Activated CD4-positive, alpha-beta T cell treated with anti-CD3 and anti-CD28 coated beads, Interleukin-2, Interleukin-6, amounts not matched to agents 100 ng/mL and 50 ng/mL, durations not matched to agents 16 hours and 8 hours (primary cell): ENCODE data around the gene IRS1.

Source experiments
- DNase-seq: peaks from one replicate; pipeline ENCODE4 v3.0.0-alpha.2; 2020

IRS1 gene

DNA sequence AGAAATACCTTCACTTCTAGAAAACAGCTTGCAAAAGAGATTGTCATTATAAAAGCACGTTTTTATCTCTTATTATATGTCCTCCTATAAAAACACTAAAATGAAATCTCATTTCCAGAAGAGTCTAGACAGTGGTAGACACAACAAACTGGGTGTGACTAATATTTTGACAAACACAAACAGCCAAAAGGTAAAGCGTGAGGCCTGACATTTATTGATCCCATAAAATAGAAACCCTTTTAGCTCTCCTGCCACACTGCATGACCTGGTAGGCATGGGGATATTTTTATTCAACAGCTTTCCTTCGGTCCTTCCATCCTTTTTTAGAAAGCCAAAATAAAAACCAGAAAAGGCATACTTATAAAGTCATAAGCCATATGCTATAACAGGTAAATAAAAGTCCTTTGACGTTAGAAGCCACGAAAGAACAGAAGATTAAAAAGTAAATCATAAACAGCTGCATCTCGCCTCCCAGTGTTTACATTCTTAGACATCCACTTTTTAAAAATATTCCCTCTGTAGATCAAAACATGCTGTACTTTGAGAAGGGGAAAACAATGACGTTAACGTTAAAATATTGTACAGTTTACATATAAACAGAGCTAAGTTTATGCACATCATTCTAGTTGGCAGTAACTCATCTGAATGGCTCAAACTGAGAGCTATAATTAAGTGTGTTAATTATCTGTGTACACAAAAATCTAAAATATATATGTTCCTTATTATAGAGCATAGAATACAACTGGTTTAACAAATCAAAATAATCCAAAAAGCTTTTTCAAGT is 44.6 kb downstream of the IRS1 start:
- no peak for DNase-seq

DNA sequence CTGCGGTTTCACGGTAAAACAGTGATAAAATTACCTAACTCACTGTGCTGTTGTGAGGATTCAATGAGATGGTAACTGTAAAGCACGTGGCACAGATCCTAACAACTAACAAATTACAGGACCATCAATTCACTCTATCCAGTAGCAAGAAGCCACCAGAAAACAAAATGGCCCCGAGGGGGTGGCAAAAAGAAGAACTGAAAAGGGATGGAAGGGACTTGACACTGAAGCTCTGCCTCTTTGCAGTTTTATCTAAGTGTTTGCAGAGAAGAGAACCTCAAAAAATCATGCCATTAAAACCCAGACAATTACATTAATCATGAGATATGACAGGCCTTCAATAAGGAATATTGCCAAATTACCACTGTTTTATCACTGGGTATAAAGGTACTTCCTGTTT is 46.7 kb downstream of the IRS1 start:
- no peak for DNase-seq

DNA sequence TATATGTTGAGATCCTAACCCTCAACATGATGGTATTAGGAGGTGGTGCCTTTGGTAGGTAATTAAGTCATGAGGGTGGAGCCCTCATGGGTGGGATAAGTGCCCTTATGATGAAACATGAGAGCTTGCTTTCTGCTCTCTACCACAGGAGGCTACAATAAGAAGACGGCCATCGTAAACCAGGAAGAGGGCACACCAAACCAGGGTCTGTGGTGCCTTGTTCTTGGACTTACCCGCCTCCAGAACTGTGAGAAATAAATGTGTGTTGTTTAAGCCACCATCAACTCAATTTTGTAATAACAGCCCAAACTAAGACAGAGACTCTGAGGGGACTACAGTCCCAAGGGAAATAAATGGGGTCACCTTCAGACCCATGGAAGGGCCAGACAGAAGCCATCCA is 52.3 kb downstream of the IRS1 start:
- DNase-seq: no peak

DNA sequence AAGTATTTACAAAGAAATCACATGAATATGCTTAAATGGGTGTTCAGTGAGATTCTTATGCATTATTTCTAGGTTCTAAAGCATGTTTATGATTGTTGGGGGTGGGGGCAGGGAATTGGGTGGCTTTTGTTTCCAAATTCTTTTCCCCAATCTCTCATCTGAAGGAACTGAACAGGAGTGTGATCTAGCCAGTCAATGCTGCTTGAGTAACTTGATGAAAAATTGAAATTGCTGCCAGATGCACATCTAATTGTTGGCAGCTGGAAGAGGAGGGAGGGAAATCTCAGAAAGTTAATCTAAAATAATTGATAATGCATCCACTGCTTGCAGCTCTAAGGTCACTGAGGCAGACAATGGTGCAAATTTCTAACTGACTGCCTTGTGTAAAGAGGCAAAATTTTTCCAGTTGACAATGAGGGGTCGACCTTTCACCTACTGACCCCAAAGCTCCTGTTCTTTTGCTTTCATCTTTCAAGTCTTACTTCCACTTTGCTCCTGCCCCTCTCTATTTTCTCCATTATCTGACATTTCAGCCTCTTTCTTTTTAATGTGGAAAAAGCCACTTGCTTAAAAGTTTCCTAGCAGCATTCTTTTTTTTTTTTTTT is 53.3 kb downstream of the IRS1 start:
- no peak for DNase-seq

DNA sequence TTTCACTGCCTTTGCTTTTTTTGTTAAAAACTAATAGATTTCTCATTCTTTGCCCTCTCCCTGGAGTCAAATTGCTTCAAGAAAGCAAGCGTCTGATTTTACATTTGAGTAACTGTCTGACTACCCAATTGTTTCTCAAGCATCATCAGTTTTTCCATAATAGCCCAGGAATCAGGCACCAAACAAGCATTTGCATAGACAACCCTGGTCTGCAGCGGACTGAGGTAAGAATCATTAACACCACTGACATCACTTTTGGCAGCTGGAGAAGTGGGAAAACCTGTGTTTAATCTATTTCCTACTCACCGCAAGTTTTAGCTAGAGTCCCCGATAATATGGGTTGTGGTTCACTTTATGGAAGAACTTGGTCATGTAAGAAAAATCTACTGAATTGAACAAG is 55.7 kb downstream of the IRS1 start:
- DNase-seq: no peak

DNA sequence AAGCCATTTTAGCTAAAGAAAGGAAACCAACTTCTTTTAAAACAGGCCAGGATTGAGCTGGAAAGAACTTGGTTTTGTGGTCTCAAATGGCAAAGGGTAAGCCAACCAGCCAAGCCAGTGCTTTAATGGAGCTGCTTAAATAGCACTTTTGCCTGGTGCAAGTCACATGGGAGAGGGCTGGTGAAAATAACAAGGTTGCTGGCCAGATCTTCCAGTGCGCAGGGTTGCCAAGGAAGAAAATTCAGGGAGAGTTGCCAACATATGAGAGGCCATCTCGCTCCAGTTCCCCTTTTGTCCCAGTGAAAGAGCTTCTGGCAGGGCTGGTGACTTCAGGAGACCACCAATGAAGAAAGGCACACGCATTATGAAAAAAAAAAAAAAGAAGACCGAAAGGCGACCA is 57.3 kb downstream of the IRS1 start:
- DNase-seq: no peak

DNA sequence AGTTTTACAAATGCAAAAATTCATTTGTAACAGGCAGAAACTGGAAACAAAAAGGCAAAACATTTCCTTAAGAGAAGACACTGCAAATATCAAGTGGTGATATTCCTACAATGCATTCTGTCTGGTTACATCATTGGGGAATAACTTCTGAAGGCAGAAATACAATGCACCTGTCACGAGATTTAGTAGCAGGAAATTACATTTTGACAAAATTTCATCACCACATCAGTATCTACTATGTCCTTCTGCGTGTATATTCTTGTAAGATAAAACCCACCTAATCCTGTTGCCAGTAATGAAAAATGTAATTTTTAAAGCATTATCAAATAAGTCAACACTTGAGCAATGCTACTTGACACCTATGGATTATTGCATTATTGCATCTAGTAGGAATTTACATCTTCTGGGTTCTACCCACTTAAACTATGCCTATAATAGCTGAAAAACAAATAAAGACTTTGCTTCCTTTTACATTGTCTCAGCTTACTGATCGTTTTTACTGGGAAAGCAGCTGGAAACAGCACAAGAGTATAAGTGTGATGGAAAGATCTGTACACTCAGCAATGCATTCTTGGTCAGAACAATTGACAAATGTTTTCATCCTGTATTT is 59.5 kb downstream of the IRS1 start:
- DNase-seq: no peak

DNA sequence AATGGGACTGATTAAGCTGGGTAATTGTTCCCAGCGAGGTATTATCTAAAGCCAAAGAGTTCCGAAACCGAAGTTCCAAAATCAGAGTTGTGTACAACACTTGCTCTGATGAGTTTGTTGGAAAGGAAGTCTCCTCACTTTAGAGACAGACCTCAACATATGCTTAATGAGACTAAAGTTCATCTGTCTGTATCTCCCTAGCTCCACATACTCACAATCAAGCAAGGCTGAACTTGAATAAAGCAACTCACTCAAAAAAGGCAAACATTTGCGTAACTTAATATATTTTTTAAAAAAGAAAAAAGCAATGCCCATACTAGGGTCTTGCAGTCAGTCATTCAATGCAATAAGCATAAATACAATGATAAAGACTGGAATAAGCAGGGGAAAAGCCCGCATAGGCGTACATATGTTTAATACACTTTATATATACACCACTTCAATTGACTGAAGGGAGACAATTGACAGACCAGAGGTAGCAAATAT is 60.0 kb downstream of the IRS1 start:
- DNase-seq: no peak

DNA sequence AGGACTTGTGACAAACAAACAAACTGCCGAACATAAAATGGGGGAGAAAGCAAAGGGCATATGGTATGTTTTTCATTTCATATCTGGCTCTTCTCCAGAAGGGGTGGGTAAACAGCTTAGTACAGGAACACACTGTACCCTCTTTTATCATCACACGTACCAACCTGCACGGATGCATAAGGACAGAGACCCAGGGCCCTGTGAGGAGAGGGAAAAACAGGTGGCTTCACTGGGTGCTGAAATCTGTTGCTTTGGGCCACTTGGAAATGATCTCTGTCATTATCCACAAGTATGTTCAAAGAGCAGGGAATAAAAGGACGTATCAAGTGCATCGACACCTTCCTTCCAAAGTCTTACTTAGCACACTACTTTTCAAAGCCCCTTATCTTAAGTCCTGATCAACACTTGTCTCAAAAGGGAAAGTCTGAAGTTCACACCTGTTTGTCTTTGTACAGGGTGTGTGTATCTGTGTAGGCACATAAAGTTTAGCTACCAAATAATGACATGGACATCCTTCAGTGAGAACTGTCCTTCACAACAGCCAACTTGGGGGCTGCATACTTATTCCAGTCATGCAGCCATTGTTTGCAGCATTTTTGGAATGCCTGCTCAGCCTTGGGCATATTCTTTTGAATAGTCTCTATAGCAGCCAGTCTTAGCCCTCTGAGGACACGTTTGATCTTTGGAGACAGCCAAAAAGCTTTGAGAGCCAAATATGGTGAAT is 60.6 kb downstream of the IRS1 start:
- DNase-seq: no peak

DNA sequence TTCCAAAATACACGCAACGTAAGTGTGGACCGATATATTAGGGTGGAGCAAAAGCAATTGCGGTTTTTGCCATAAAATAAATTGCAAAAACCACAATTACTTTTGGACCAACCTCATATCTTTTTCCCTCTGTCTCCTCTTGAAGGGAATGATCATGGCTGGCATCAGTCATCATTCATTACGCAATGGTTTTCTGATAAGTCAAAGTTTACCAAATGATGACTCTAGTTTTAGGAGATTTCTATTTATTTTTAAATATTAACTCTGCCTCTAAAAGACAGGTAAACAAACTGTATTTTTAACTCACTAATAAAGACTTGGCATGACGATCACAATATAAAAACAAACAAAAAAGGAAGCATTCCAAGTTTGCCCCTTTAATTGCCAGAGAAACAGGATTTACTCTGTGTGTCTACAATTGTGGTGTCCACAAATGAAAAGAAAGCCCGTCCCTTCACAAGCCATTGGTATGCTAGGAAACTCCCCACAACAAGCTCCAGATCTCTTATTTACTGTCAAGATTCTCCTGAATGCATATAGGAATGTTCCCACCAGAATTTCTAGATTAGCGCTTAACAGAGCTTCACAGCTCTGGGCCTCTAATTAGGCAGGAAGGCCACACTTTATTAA is 61.3 kb downstream of the IRS1 start:
- DNase-seq: no peak

DNA sequence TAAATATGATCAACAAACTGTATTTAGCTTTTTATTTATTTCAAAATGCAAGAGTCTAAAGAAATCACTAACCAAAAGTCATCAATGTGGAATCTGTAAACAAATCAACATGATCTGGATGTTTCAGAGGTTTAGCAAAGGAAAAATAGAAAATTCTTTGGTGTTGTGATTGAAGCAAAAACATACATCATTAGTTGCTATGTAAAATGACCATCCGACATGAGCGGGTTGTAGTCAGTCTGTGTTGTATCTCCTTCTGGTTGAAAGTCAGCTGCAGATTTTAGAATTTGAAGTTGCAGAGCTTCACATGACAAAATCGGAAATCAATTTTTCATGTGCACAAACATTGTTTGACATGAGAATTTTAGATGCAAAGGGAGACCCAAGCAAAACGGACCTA is 63.2 kb downstream of the IRS1 start:
- no peak for DNase-seq

DNA sequence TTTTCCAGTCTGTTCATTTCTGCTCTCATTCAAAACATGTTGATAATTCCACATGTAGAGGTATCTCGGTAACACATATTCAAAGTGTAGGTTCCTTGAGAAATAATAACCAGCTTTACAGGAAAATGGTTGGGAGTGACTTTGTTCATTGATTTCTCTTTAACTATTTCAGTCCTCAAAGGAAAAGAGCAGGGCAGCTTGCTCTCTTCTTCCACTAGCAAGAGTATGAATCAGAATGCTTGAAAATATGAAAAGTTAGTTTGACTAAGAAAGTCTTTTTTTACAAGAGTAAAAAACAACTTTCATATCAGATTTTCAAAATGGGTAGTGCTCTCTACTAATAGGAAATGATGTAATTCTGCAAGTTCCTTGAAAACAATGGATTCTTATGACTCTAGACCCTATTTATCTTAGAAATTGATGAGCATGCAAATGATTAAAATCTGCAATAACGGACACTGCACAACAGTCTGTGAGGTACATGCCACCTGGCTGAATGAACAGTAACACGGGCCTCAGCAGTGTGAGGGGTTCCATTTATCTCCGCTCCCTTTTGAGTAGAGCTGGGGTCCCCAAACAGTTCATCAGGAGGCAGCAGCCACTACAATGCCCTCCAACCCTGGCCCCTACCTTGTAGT is 65.6 kb downstream of the IRS1 start:
- DNase-seq: no peak

DNA sequence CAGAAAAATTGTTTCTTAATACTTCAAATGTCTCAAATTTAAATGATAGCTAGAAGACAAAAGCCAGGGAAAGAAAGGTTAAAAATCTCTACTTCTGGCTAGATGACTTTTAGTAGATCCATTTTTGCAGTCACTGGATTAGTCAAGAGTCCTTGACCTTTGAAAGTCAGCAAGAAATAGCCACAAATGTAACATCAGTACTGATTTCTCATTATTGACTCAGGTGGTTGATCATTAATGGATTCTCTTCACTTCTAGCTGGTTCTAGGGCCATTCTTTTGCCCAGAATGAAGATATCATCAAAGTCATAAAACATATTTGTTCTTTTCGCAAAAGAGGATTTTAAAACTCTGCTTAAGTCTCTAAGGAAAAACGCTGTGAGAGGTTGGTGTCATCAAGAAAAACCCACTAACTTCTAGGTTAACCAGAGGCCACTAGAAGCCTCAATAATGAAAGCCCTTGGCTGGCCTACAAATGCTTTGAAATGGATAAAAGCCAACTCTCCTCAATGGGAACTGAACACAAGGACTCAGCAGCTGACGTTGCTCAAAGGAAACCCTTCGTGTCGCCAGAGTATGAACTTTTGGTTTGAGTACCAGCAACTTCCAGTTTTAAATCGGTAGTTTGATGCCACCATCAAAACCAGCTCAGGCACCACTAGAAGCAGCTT is 66.3 kb downstream of the IRS1 start:
- peak; percentile 1 for DNase-seq

DNA sequence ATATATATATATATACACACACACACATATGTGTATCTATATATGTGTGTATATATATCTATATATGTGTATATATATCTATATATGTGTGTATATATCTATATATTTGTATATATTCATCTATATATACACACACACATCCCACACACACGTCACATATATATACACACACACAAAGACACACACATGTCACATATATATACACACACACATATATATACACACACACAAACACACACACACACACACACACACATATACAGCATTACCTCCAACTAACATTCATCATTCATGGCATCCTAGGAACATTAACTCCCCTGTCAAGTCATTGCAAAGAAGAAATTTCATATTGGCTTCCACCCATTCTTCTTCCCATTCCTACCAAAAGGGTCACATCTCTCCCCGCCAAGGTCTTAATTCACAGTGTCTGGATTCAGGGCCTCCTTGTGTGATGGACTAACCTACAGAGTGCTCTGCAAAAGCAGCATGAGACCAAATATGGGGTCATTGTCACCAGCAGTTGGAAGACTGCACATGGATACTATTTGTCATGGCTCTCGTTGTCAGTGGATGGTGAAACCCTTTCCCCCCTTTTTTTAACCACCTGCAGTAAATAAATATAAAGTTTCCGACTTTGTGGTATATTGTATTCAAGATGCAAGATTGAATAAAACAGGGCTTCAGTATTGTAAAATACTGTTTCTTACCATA is 67.0 kb downstream of the IRS1 start:
- no peak for DNase-seq

DNA sequence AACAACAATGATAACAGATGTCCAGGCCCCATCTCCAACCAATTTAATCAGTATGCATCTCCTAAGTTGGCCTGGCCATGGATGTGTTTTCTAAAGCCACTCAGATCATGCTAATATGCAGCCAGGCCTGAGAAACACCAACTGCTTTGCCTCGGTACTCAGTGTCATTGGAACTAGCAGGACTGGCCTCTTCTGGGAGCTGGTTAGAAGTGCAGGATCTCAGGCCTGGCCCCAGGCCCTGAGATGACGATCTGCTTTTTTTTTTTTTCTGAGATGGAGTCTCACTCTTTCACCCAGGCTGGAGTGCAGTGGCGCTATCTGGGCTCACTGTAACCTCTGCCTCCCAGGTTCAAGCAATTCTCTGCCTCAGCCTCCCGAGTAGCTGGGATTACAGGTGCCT is 69.1 kb downstream of the IRS1 start:
- no peak for DNase-seq

DNA sequence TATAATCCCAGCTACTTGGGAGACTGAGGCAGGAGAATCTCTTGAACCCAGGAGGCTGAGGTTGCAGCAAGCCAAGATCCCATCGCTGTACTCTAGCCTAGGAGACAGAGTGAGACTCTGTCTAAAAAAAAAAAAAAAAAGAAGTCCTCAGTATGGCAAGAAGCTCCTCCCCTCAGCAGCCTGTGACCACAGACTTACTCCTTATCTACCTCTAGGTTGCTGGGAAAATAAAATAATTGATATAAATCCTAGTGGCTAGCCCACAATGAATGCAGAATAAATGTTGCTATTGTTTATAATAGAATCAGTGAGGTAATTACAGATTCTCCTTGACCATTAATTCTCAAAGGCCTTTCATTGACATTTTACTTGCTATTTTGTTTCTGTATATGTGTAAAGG is 70.6 kb downstream of the IRS1 start:
- no peak for DNase-seq

DNA sequence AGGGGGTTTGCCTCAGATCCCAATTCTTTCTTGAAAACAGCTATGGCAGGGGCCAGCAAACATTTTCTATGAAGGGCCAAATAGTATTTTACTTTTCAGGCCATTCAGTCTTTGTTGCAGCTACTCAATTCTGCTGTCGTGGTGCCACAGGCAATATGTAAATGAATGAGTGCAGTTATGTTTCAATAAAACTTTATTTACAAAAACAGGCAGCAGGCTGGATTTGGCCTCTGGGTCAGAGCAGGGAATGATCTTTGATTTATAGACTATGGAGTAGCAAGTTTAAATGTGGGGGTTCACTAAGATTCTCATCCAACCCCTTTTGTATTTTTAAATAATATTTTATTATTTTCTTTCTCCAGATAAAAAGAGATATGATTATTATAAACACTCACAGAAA is 72.4 kb downstream of the IRS1 start:
- no peak for DNase-seq

DNA sequence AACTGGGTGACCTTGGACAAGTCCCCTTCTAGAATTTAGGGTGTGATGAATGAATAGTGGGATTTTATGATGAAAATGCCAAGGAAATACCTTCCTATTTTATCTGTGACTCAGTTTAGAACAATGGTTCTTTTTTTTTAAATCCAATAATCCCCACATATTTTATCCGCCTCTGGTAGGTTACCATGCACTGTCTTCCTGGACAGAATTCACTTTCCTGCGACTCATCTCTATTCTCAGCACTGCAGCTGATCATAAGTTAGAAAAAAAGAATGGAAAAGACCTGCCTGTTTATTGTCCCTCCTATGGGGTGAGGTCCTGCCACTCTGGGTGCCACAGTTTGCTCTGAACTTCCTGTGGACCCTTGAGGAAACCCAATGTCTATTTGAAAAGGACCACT is 73.1 kb downstream of the IRS1 start:
- no peak for DNase-seq

DNA sequence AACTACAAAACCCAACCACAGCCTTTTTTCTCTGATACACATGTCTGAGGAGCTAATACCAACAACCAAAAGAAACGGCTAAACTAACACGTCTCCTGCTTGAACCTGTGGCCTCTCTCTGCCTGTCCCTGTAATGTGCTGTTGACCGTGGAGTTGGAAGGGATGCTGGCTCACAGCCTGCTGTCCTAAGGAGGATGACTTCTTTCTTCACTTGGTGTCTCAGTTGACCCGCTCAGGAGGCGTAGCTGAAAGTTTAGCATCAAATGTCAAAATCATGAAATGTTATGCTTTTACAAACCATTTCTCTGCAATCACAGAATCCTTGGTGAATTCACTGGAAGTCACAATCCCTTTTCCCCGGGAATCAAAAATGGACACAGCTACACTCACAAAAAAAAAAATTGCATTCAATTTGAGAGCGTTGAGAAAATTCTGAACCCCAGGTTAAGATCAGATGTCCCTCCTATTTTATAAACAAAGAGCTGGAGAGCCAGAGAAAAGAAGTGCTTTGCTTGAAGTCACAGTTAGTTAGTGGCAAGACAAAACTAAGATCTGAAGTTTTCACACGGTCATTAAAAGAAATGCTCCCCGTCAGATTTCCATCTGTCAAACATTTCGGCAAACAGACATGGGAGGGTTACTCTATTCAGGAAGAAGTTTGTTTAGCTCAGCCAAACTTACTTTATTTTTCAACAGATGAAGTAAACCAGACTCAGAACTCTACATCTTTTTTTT is 74.3 kb downstream of the IRS1 start:
- no peak for DNase-seq

DNA sequence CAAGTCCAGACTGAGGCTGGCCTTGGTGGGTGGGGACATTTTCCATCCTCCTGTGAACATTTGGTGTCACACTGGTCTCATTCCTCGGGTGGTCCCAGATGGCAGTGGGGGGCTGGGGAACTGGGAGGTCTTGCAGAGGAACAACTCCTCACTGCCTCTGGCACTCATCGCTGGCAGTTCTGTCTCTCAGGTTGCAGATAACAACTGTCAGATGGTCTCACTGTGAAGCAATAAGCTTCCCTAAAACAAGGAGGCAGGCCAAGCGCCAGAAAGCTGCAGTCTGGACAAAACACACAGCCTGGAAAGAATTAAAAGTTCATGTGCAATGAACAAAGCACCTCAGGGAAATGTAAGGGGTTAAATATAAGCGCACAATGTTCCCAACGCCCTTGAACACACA is 78.1 kb downstream of the IRS1 start:
- no peak for DNase-seq

DNA sequence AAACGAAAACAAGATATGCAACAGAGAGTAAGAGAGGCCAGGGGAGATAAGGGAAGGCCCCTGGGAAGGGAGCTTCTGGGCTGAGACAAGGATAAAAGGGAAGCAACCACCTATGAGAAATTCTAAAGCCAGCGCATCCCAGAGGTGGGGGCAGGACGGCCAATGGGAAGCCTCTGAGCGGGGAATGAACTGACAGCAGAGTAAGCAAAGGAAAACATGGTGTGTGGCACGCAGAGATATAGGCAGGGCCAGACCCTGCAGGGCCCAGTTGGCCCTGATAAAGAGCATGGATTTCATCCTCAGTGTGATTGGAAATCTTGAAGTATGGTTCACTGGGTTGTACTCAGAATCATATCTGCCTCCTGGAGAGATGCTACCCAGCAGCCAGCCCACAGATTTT is 78.7 kb downstream of the IRS1 start:
- DNase-seq: no peak
